Caco-2 (cell line): ENCODE measurements around the gene COMMD3. TPM values are rescaled to one million over a fixed set of nuclear protein-coding genes. Genes with fewer than 3 reads are reported as not detected.

ENCODE experiments used
- BruUV-seq: library from RNA; stranded (reverse); fragments of 400-500 nt; replicated peaks from 2 replicates; lab custom pipeline; 2021; lab: Mats Ljungman, UMichigan
- CTCF ChIA-PET: fragments of 300-600 bp; sonication (Branson Sonifier 250); formaldehyde crosslinking; loops from one replicate; lab custom pipeline; 2022; ENCODE audit warnings: antibody characterized with exemption; lab: Charles Lee
- POLR2A ChIA-PET: fragments of 300-600 bp; sonication (Branson Sonifier 250); formaldehyde crosslinking; loops from one replicate; lab custom pipeline; 2022; ENCODE audit warnings: antibody characterized with exemption; lab: Charles Lee
- DNase-seq, 2 experiments: peaks; one replicate each; pipeline versions ENCODE4 v3.0.0 to v3.0.0-alpha.2; 2020 to 2022
- H3K27me3 ChIP-seq: replicated peaks from 2 replicates; pipeline ENCODE4 v1.6.0; 2011; ENCODE audit warnings: low read length; ENCODE audit not compliant: control insufficient read depth, insufficient read depth
- H3K36me3 ChIP-seq: 2 replicates; pipeline ENCODE4 v1.5.1; 2011; ENCODE audit warnings: low read length; ENCODE audit not compliant: control insufficient read depth, insufficient read depth
- H3K4me1 ChIP-seq: fragments of 250-450 bp; sonication (Bioruptor Pico); 2 replicates; pipeline ENCODE4 v1.5.1; 2020; ENCODE audit warnings: mild to moderate bottlenecking
- H3K4me3 ChIP-seq: 2 replicates; pipeline ENCODE4 v1.5.1; 2011; ENCODE audit warnings: low read depth, mild to moderate bottlenecking, control low read depth, low read length
- H3K9me3 ChIP-seq: fragments of 250-450 bp; sonication (Bioruptor Pico); 2 replicates; pipeline ENCODE4 v1.5.1; 2020; ENCODE audit warnings: mild to moderate bottlenecking, moderate library complexity
- H3K27ac Mint-ChIP-seq: one replicate; pipeline ENCODE4 v1.8.0; 2022; ENCODE audit warnings: mixed read lengths; ENCODE audit not compliant: unreplicated experiment
- H3K27me3 Mint-ChIP-seq: one replicate; pipeline ENCODE4 v1.8.0; 2022; ENCODE audit warnings: mixed read lengths; ENCODE audit not compliant: insufficient read depth, unreplicated experiment
- H3K36me3 Mint-ChIP-seq: one replicate; pipeline ENCODE4 v1.8.0; 2022; ENCODE audit warnings: mild to moderate bottlenecking, mixed read lengths; ENCODE audit not compliant: insufficient read depth, unreplicated experiment
- H3K4me1 Mint-ChIP-seq: one replicate; pipeline ENCODE4 v1.8.0; 2022; ENCODE audit warnings: low read depth, mixed read lengths; ENCODE audit not compliant: unreplicated experiment
- H3K4me3 Mint-ChIP-seq: one replicate; pipeline ENCODE4 v1.8.0; 2022; ENCODE audit warnings: mild to moderate bottlenecking, moderate library complexity, mixed read lengths; ENCODE audit not compliant: unreplicated experiment
- H3K9me3 Mint-ChIP-seq: one replicate; pipeline ENCODE4 v1.8.0; 2022; ENCODE audit warnings: mixed read lengths; ENCODE audit not compliant: unreplicated experiment
- intact Hi-C: fragments of 100-400 bp; cut with micrococcal nuclease; formaldehyde crosslinking; loops from one replicate; pipeline ENCODE4 v1.10.0; 2022; ENCODE audit not compliant: unreplicated experiment
- total RNA-seq: library from RNA; stranded (reverse); gene quantifications from 2 replicates; pipeline ENCODE4 v1.2.3, GENCODE V29; 2022
- TF ChIP-seq, protein P1 (sequence below), 2 experiments: fragments of 200-600 bp in 1 of 2; IDR thresholded peaks; 1 replicate in 1 of 2; 2 replicates in 1 of 2; pipeline versions ENCODE4 v1.5.1 to v1.8.0; 2011 to 2022; ENCODE audit warnings: antibody characterized with exemption in 1 of 2, control low read depth in 1 of 2, inconsistent platforms in 1 of 2, low read depth in 1 of 2, low read length in 1 of 2, mild to moderate bottlenecking in 1 of 2, moderate library complexity in 1 of 2; ENCODE audit not compliant: insufficient read depth in 1 of 2, severe bottlenecking in 1 of 2, unreplicated experiment in 1 of 2

The COMMD3 gene
- total RNA-seq, 1 experiment from 2014 or later, result 50.7 TPM

- Histone ChIP-seq H3K4me3 (no peak overlapping the region), H3K4me1 (no peaks in the 10 kb centered on the region), H3K36me3 (no peaks in the 10 kb centered on the region), H3K9me3 (no peaks in the 10 kb centered on the region), H3K27me3 (no peaks in the 10 kb centered on the region)
- TF ChIP-seq, protein P1, sequence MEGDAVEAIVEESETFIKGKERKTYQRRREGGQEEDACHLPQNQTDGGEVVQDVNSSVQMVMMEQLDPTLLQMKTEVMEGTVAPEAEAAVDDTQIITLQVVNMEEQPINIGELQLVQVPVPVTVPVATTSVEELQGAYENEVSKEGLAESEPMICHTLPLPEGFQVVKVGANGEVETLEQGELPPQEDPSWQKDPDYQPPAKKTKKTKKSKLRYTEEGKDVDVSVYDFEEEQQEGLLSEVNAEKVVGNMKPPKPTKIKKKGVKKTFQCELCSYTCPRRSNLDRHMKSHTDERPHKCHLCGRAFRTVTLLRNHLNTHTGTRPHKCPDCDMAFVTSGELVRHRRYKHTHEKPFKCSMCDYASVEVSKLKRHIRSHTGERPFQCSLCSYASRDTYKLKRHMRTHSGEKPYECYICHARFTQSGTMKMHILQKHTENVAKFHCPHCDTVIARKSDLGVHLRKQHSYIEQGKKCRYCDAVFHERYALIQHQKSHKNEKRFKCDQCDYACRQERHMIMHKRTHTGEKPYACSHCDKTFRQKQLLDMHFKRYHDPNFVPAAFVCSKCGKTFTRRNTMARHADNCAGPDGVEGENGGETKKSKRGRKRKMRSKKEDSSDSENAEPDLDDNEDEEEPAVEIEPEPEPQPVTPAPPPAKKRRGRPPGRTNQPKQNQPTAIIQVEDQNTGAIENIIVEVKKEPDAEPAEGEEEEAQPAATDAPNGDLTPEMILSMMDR (IDR thresholded peaks at IDR 0.05; ENCODE audit: insufficient read depth in 1 of 2, low read depth in 1 of 2, low read length in 1 of 2, severe bottlenecking in 1 of 2, unreplicated experiment in 1 of 2), result no peak
- intact Hi-C loops, result no loop called here
- Mint-ChIP-seq H3K27me3 (no peaks in the 10 kb centered on the region), H3K27ac (no peak overlapping the region), H3K4me3 (no peak overlapping the region), H3K4me1 (peaks cover 7% of the 10 kb centered on the region), H3K36me3 (no peaks in the 10 kb centered on the region), H3K9me3 (no peaks in the 10 kb centered on the region)
- CTCF ChIA-PET, result no interaction called here
- no TSS peak for BruUV-seq
- POLR2A ChIA-PET, result no interaction called here
- DNase-seq, result no peak
Measured at GRCh38 chr10:22369434-22370072, 53.4 kb downstream of the COMMD3 start.

Other genes starting within 250 kb of the COMMD3 start
- not detected in 2 replicates for gene EBLN1, start 98.4 kb upstream of the COMMD3 start, total RNA-seq
- gene BMI1, start 4.7 kb downstream of the COMMD3 start, total RNA-seq, result 118 and 121 TPM in 2 replicates
- gene SPAG6, start 29.1 kb downstream of the COMMD3 start, total RNA-seq, result 0.79 and 0.81 TPM in 2 replicates